Calu3 (cell line): ENCODE measurements around the gene SNW1. TPM values are rescaled to one million over a fixed set of nuclear protein-coding genes. Genes with fewer than 3 reads are reported as not detected.
A peak's percentile ranks its signal among the peaks of the same experiment; 100 is the strongest.
"Not testable (repeated sequence)": the region's sequence is repeated elsewhere in the genome, so short reads cannot be mapped to it uniquely, and the experiment has no call there.

Experiments used
- BruUV-seq: library from RNA; stranded (reverse); fragments of 400-500 nt; replicated peaks from 2 replicates; lab custom pipeline; 2021; lab: Mats Ljungman, UMichigan
- CTCF ChIA-PET: fragments of 300-600 bp; sonication (Branson Sonifier 250); formaldehyde crosslinking; loops from one replicate; lab custom pipeline; 2022; ENCODE audit warnings: antibody characterized with exemption; lab: Charles Lee
- DNase-seq: peaks from one replicate; pipeline ENCODE4 v3.0.0; 2022
- H3K27ac Mint-ChIP-seq: one replicate; pipeline ENCODE4 v1.8.0; 2022; ENCODE audit warnings: mixed read lengths; ENCODE audit not compliant: unreplicated experiment
- H3K27me3 Mint-ChIP-seq: one replicate; pipeline ENCODE4 v1.8.0; 2022; ENCODE audit warnings: mixed read lengths; ENCODE audit not compliant: unreplicated experiment
- H3K36me3 Mint-ChIP-seq: one replicate; pipeline ENCODE4 v1.8.0; 2022; ENCODE audit warnings: mild to moderate bottlenecking, moderate library complexity, mixed read lengths; ENCODE audit not compliant: insufficient read depth, unreplicated experiment
- H3K4me1 Mint-ChIP-seq: one replicate; pipeline ENCODE4 v1.8.0; 2022; ENCODE audit warnings: mild to moderate bottlenecking, low read depth, mixed read lengths; ENCODE audit not compliant: unreplicated experiment
- H3K4me3 Mint-ChIP-seq: one replicate; pipeline ENCODE4 v1.8.0; 2022; ENCODE audit warnings: mild to moderate bottlenecking, low read depth, moderate library complexity, mixed read lengths; ENCODE audit not compliant: unreplicated experiment
- H3K9me3 Mint-ChIP-seq: one replicate; pipeline ENCODE4 v1.8.0; 2022; ENCODE audit warnings: low read depth, mixed read lengths; ENCODE audit not compliant: unreplicated experiment
- CTCF ChIP-seq: fragments of 200-600 bp; IDR thresholded peaks from one replicate; pipeline ENCODE4 v1.8.0; 2022; ENCODE audit warnings: antibody characterized with exemption; ENCODE audit not compliant: unreplicated experiment
- intact Hi-C: fragments of 100-400 bp; cut with micrococcal nuclease; formaldehyde crosslinking; loops from one replicate; pipeline ENCODE4 v1.10.0; 2022; ENCODE audit not compliant: unreplicated experiment
- total RNA-seq: library from RNA; stranded (reverse); gene quantifications from 2 replicates; pipeline ENCODE4 v1.2.3, GENCODE V29; 2022

Gene SNW1
- total RNA-seq, 1 experiment from 2014 or later: 102 TPM

DNA sequence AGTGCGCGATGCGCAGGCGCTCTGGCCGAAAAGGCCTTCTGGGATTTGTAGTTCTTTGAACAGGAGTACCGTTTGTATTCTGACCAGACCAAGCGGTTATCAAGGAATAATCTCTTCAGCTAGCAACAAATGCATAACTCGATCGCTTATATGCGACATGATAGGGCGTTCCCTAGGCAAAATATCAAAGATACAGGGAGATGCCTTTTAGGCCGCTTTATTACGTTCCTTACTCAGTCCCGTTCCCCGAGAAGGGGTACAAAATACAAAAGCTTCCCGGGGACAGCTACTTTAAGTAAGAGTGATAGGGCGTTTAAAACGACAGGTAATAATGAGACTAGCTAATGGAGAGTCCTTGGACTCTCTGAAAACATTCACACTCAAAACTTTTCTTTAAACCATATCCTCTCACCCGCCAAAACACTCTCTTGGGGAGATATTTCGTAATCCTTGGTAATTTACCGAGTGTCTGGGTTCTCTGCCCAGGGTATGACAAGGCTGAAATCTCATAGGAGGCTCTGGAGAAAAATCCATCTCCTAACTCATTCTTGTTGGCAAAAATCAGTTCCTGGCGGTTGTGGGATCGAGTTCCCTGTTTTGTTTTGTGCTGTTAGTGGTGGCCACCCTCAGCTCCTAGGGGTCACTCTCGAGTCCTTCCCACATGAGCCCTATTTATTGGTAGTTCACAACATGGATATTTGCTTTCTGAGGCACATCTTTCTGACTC, 412 bp upstream of the SNW1 start:
- BruUV-seq: TSS peak; percentile 82
- Mint-ChIP-seq H3K27ac (no peak overlapping the region), H3K4me1 (peaks cover 17% of the 10 kb centered on the region), H3K27me3 (peaks cover 11% of the 10 kb centered on the region), H3K36me3 (peaks cover 22% of the 10 kb centered on the region), H3K4me3 (peak overlapping the region; percentile 75), H3K9me3 (no peaks in the 10 kb centered on the region)
- peak; percentile 37 for DNase-seq
- intact Hi-C loops: loop anchor here (1.0 to 5.0 kb wide), 2 partner anchors 41 to 56 kb away; partner anchors contain the start of gene ADCK1
- CTCF ChIA-PET: interaction anchor here (0.9 to 2.0 kb wide), 2 partner anchors 37 to 39 kb away, joined by 6 read pairs; partner anchors contain the start of gene ADCK1
- no peak for TF ChIP-seq CTCF

- peaks cover 31% of the 10 kb centered on the region for H3K36me3 Mint-ChIP-seq
Observed at GRCh38 chr14:77752799-77753516, 8.0 kb downstream of the SNW1 start.

DNA sequence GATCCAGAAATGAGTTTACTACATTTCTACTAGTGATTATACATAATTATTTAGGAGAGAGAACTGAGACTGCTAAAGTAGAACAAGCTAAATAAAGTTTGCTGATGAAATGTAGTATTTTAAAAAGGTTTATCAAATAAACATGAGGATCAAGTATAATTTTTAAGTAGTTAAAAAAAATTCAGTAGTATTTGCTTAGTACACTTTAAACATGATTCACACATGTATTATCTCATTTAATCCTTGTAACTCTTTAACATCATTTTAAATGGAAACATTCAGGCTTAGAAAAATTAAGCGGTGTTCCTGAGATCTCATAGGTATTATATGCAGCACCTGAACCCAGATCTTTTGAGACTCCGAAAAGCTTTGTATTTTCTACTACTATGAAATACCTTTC, 8.7 kb downstream of the SNW1 start:
- peaks cover 31% of the 10 kb centered on the region for H3K36me3 Mint-ChIP-seq
- CTCF ChIA-PET: interaction anchor here (0.7 kb wide), 1 partner anchor 11 kb away, joined by 3 read pairs; no protein-coding TSS in a partner anchor

More at GRCh38 chr14:77752799-77753516, 8.0 kb downstream of the SNW1 start:
- no peaks in the 10 kb centered on the region for H3K27me3 Mint-ChIP-seq
- no peak overlapping the region for H3K4me3 Mint-ChIP-seq
- CTCF ChIA-PET: interaction anchor here (0.7 kb wide), 1 partner anchor 11 kb away, joined by 3 read pairs; no protein-coding TSS in a partner anchor
- H3K4me1 Mint-ChIP-seq: peaks cover 7% of the 10 kb centered on the region
- no peak for DNase-seq
- H3K27ac Mint-ChIP-seq: no peak overlapping the region
- no TSS peak for BruUV-seq
- TF ChIP-seq CTCF: no peak
- intact Hi-C loops: no loop called here
- H3K9me3 Mint-ChIP-seq: no peaks in the 10 kb centered on the region

GRCh38 chr14:77747425-77747824, 13.5 kb downstream of the SNW1 start:
- BruUV-seq, H3K4me1 Mint-ChIP-seq, H3K27ac Mint-ChIP-seq, CTCF ChIA-PET, H3K4me3 Mint-ChIP-seq, H3K9me3 Mint-ChIP-seq, DNase-seq, H3K27me3 Mint-ChIP-seq, intact Hi-C loops: not testable (repeated sequence)
- H3K36me3 Mint-ChIP-seq: peaks cover 25% of the 10 kb centered on the region

More for the DNA sequence above, 8.7 kb downstream of the SNW1 start:
- no peak for DNase-seq
- no peaks in the 10 kb centered on the region for H3K9me3 Mint-ChIP-seq
- no peak overlapping the region for H3K4me3 Mint-ChIP-seq
- H3K27me3 Mint-ChIP-seq: no peaks in the 10 kb centered on the region
- TF ChIP-seq CTCF: no peak
- intact Hi-C loops: no loop called here
- no peak overlapping the region for H3K27ac Mint-ChIP-seq
- H3K4me1 Mint-ChIP-seq: no peaks in the 10 kb centered on the region
- BruUV-seq: no TSS peak
